HK-2 (cell line): ENCODE measurements around the gene RAB7B.
"Not testable (repeated sequence)": the region's sequence is repeated elsewhere in the genome, so short reads cannot be mapped to it uniquely, and the experiment has no call there.

Experiments used
- DNase-seq: peaks from one replicate; pipeline ENCODE4 v3.0.0-alpha.2; 2018; ENCODE audit not compliant: unreplicated experiment

Gene RAB7B

GRCh38 chr1:206002871-206003801, at the start of gene RAB7B:
Gene RAB7B, minus strand, starts transcription at chr1:206003395. Its CDS starts 9,260 bp downstream, at chr1:205994135.
- DNase-seq, result peak; percentile 43

GRCh38 chr1:206052231-206052865, 49.2 kb upstream of the RAB7B start:
- DNase-seq, result not testable (repeated sequence)

GRCh38 chr1:206050655-206051235, 47.5 kb upstream of the RAB7B start:
- peak; percentile 14 for DNase-seq

DNA sequence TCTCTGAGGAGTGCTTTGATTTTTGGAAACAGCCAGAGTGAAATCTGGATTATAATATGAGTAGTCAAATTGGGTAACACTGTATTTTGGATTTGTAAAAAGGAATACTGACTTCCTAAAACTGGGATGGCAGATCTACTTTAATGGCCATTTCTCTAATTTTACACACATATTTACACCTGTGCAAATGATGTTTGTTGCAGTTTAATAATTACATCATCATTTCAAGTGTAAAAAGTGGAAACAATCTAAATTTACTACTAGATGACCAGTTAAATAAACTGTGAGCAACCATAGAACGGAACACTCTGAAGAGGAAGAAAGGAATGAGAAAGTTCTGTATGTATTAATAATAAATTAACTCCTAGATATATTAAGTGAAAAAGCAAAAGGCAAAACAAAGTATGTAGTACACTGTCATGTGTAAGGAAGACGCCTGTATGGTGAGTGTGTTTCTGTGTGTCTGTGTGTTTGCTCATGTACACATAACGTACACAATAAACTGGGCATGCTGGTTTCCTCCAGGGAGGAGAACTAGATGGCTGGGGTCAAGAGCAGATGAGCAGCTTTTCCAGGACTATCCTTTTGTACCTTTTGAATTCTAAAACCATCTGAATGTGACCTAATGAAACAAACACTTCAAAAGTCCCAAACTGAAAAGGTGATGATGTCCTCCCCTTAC, 46.9 kb upstream of the RAB7B start:
- DNase-seq, result no peak

- no peak for DNase-seq
Measured at GRCh38 chr1:206049293-206049692, 46.1 kb upstream of the RAB7B start.

DNA sequence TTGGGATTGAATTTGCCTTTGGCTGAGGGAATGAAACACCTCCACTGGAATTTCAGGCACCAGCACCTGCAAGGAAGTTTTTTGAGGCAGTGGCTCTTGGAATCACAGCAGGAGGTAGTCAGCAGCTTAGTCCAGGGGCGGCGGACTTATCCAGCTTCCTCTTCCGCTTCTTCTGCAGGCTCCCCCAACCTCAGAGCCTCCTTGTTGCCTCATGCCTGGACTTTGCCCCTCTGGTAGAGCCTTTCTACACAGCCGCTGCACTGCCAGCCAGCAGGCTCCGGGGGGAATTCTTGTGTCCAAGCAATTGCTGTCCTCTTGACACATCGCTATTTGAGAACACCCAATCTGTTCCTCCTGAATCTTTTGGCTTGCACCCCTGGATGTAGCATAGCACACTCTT, 45.4 kb upstream of the RAB7B start:
- DNase-seq, result no peak

DNA sequence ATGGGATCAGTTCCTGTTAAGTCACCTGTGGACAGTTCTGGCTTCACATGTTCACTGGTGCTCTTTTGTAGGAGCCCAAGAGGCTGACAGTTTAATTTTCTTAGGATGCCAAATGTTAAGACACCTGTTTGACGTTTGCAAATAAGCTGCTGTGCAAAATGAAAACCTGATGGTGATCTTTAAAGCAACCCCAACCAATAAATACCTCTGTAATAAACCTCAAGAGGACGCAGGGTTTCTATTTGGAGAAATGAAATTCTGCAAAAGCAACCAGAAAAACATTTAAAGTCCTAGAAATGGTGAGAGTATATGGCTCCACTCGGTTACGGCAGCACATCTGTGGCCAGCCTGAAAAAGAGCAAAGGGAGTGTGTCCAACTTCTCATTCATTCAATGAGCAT, 44.1 kb upstream of the RAB7B start:
- DNase-seq, result no peak

DNA sequence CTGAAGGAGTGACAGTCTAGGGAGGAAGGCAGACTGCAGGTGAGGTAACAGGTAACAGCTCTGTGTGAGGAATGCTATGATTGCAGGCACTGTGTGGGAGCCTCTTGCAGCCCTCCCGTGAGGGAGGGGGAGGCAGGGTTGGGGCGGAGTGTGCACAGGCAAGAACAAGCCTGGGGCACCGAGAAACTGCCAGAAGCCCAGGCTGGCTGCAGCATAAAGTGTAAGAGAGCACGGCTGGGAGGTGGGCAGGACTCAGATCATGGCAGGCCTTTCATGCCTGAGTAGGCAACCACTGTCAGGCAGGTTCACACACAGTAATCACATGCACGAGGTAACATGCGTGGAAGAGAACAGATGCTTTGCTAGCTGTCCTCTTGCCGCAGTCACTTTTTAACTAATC, 38.4 kb upstream of the RAB7B start:
- DNase-seq, result no peak

DNA sequence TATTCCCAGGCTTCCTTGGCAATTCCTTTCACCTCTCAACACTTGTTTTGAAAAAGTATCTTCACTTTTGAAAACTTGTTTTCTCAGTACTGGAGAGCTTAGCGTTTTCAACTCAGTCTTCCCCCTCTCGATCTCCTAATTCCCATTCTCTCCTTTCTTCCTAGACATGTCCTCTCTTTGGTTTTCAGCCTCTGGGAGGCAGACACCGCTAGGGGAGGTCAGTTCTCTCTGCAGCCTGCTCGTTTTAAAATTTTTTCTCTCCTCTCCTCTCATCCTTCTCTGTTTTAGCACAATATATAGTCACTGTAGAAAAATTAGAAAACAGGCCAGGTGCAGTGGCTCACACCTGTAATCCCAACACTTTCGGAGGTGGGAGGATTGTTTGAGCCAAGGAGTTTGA, 37.1 kb upstream of the RAB7B start:
- no peak for DNase-seq

DNA sequence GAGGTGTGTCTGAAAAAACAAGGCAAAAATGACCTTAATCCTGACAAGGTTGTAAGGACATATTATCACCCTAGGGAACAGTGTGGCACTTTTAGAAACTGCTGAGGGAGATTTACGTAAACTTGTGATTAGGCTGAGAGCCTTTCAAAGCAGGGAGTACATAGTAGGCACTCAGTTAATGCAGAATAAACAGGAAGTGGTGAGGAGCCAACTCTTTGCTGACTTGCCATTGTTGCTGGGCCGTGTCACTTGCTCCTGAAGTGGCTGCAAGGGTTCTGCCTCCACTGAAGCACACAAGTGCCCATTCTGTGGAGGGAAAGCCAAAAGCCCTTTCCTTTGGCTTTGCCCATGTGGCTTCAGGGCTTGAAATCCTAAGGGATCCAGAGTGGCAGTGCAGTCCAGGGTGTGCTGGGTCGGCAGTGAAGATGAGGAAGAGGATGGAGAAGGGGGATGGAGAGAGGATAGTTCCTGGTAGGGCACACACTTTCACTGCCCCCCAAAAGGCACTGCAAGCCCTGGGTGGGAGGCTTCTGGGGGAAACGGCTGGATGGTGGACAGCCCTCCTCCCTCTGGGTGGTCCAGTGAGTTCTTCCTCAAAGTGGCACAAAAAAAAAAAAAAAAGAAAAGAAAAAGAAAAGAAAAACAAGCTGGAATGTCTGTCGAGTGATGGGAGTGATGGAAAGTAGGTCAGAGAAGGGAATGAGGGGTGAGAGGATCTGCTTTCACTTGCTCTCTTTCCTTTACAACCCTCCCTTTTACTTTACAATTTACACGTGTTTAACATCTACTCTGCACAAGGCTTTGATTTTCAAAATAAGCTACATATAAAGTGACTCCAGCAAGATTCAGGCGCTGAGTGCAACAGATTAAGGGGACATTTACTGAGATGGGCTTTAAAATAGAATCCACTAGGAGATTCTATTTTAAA, 36.1 kb upstream of the RAB7B start:
- no peak for DNase-seq

DNA sequence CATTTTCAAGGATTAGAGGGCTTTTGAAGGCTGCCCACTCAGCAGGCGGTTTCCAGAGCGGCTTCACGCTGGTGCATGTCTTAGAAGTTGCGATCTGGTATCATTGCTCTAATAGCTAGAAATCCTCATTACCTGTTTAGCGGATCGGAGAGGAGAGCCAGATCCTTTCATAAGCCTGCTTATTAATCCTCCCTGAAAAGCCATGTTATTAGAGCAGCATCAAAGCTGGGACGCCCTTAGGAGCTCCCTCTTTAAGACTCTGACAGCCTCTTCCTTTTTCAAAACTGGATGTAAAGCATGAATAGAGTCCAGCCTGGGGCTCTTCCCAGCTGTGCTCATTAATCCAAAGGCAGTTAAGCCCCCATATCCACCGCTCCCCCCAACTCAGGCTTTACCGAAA, 34.4 kb upstream of the RAB7B start:
- DNase-seq, result no peak

- no peak for DNase-seq
Measured at GRCh38 chr1:206036663-206037455, 33.7 kb upstream of the RAB7B start.

GRCh38 chr1:206035027-206035426, 31.8 kb upstream of the RAB7B start:
- no peak for DNase-seq

DNA sequence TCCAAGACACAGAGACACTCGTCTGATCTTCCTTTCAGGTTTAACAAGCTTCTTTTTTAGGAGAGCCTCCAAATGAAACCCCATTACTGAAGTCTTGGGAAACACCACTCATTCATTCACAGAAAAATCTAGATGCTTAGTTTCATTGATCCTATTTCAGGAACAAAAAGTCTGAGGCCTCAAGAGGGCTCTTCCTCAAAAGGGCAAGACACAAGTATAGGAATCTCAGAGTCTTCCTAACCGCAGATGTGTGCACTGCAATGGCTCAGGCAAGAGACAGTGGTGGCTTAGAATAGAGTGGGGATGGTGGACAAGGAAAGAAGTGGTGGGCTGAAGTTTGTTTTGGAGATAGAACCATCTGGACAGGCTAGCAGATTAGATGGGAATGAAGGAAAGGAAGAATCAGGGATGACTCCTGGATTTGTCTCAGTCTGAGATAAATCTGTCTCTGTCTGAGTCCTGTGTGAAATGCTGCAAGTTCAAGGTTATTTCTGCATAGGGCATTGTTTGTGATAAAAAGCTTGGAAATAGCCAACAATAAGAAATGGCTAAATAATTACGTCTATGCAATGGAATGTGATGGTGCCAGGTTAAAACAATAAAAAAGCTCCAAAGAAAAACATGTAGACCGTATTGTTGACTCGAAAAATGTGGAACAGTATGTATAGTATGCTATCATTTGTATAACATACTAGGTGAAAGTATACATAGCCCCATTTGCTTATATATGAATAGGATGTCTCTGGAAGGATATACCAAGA, 29.4 kb upstream of the RAB7B start:
- DNase-seq, result no peak

- peak; percentile 68 for DNase-seq
Measured at GRCh38 chr1:206030714-206031113, 27.5 kb upstream of the RAB7B start.

GRCh38 chr1:206030191-206030590, 27.0 kb upstream of the RAB7B start:
- no peak for DNase-seq

- no peak for DNase-seq
Measured at GRCh38 chr1:206029484-206029883, 26.3 kb upstream of the RAB7B start.

GRCh38 chr1:206025283-206025820, 22.2 kb upstream of the RAB7B start:
- no peak for DNase-seq

DNA sequence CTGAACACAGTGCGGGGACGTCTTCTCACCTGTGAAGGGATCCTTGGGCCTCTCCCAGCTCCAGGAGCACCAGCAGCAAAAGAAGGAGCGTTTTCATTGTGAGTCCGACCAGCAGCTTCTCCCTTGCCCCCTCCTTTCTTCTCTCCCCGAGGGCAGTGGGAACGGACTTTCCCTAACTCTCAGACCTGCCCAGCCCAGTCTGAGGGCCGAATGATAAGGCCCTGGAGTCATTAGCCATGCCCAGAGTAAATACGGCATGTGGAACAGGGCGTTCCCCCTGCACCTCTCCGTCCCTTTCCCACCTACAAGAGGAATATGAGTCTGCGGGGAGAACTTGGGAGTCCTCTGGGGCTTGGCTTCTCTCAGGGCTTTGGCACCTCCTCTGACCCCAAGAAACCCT, 20.5 kb upstream of the RAB7B start, which contains the start of gene CTSE:
CTSE (minus strand) TSS at position 201 of the 400 bp plus-strand sequence; CDS start at position 97, 104 bp downstream.
- no peak for DNase-seq
